ENCODE data around the gene PPIC.

DNA sequence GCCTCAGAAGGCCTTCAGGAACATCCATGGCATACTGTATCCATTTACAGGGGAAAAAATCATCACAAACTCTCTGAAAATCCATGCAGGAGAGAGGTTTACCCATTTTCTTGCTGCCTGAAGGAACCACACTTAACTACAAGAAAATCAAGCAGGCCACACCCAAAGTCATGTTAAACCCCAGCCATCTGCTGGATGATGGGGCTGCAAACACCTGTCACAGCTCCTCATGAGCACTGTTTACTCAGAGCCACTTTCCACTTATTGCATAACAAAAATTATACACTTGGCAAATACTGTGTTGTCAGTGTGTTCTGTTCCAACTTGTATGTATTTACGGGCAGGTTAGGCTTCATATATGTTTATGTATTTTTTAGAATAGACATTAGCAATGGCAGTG lies 35.8 kb downstream of the PPIC start:
- TF ChIP-seq POLR2A (IDR thresholded peaks at IDR 0.05; ENCODE audit: low read depth), result no peak
- TF ChIP-seq, protein P1, sequence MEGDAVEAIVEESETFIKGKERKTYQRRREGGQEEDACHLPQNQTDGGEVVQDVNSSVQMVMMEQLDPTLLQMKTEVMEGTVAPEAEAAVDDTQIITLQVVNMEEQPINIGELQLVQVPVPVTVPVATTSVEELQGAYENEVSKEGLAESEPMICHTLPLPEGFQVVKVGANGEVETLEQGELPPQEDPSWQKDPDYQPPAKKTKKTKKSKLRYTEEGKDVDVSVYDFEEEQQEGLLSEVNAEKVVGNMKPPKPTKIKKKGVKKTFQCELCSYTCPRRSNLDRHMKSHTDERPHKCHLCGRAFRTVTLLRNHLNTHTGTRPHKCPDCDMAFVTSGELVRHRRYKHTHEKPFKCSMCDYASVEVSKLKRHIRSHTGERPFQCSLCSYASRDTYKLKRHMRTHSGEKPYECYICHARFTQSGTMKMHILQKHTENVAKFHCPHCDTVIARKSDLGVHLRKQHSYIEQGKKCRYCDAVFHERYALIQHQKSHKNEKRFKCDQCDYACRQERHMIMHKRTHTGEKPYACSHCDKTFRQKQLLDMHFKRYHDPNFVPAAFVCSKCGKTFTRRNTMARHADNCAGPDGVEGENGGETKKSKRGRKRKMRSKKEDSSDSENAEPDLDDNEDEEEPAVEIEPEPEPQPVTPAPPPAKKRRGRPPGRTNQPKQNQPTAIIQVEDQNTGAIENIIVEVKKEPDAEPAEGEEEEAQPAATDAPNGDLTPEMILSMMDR (IDR thresholded peaks at IDR 0.05), result no peak

Data from esophagus muscularis mucosa (tissue), 3 donors.